Adipocyte (in vitro differentiated cells): ENCODE results near the gene MRPL28.

Source experiments
- DNase-seq: peaks from one replicate; pipeline ENCODE4 v3.0.0-alpha.2; 2015; ENCODE audit warnings: low read depth
- H3K27me3 ChIP-seq: replicated peaks from 2 replicates; pipeline ENCODE4 v1.7.0; 2013; ENCODE audit warnings: mild to moderate bottlenecking, low read length, moderate library complexity; ENCODE audit not compliant: control insufficient read depth, insufficient read depth
- H3K36me3 ChIP-seq: 2 replicates; pipeline ENCODE4 v1.7.0; 2013; ENCODE audit warnings: low read length, mild to moderate bottlenecking, moderate library complexity; ENCODE audit not compliant: control insufficient read depth, insufficient read depth, severe bottlenecking
- H3K4me1 ChIP-seq: 2 replicates; pipeline ENCODE4 v1.7.0; 2013; ENCODE audit warnings: mild to moderate bottlenecking, low read length, moderate library complexity; ENCODE audit not compliant: control insufficient read depth, insufficient read depth
- H3K4me3 ChIP-seq: 2 replicates; pipeline ENCODE4 v1.7.0; 2013; ENCODE audit warnings: mild to moderate bottlenecking, low read length, moderate library complexity
- H3K9ac ChIP-seq: 2 replicates; pipeline ENCODE4 v1.7.0; 2013; ENCODE audit warnings: mild to moderate bottlenecking, low read length, moderate library complexity
- H3K9me3 ChIP-seq: 2 replicates; pipeline ENCODE4 v1.7.0; 2013; ENCODE audit warnings: mild to moderate bottlenecking, low read length, moderate library complexity; ENCODE audit not compliant: control insufficient read depth

MRPL28 gene

GRCh38 chr16:330741-331140 is 39.6 kb downstream of the MRPL28 start:
- Histone ChIP-seq H3K36me3 (no peaks in the 10 kb centered on the region), H3K4me1 (peaks cover 27% of the 10 kb centered on the region), H3K4me3 (no peak overlapping the region), H3K9me3 (no peaks in the 10 kb centered on the region), H3K9ac (peak overlapping the region; percentile 53), H3K27me3 (no peaks in the 10 kb centered on the region)
- DNase-seq: no peak

GRCh38 chr16:325375-326145 is 44.8 kb downstream of the MRPL28 start:
- Histone ChIP-seq H3K4me3 (no peak overlapping the region), H3K9me3 (no peaks in the 10 kb centered on the region), H3K9ac (no peak overlapping the region), H3K4me1 (peaks cover 13% of the 10 kb centered on the region), H3K36me3 (no peaks in the 10 kb centered on the region), H3K27me3 (no peaks in the 10 kb centered on the region)
- DNase-seq: no peak

GRCh38 chr16:324451-325334 is 45.6 kb downstream of the MRPL28 start:
- peaks cover 6% of the 10 kb centered on the region for H3K4me1 ChIP-seq
- H3K9ac ChIP-seq: no peak overlapping the region
- no peak for DNase-seq
- H3K4me3 ChIP-seq: no peak overlapping the region
- no peaks in the 10 kb centered on the region for H3K27me3 ChIP-seq
- no peaks in the 10 kb centered on the region for H3K36me3 ChIP-seq
- H3K9me3 ChIP-seq: no peaks in the 10 kb centered on the region

GRCh38 chr16:324201-324450 is 46.2 kb downstream of the MRPL28 start:
- H3K4me1 ChIP-seq: peaks cover 6% of the 10 kb centered on the region
- no peaks in the 10 kb centered on the region for H3K27me3 ChIP-seq
- no peak overlapping the region for H3K4me3 ChIP-seq

GRCh38 chr16:322476-323143 is 47.7 kb downstream of the MRPL28 start:
- no peaks in the 10 kb centered on the region for H3K9me3 ChIP-seq
- no peak overlapping the region for H3K4me3 ChIP-seq
- H3K27me3 ChIP-seq: no peaks in the 10 kb centered on the region
- DNase-seq: no peak
- no peak overlapping the region for H3K9ac ChIP-seq
- peaks cover 11% of the 10 kb centered on the region for H3K36me3 ChIP-seq
- peaks cover under 1% of the 10 kb centered on the region for H3K4me1 ChIP-seq

More at GRCh38 chr16:324201-324450, 46.2 kb downstream of the MRPL28 start:
- Histone ChIP-seq H3K9ac (no peak overlapping the region), H3K36me3 (no peaks in the 10 kb centered on the region), H3K9me3 (no peaks in the 10 kb centered on the region)
- DNase-seq: no peak

GRCh38 chr16:321532-321931 is 48.8 kb downstream of the MRPL28 start:
- peaks cover 12% of the 10 kb centered on the region for H3K36me3 ChIP-seq
- H3K9ac ChIP-seq: no peak overlapping the region
- H3K9me3 ChIP-seq: no peaks in the 10 kb centered on the region
- H3K4me1 ChIP-seq: no peaks in the 10 kb centered on the region
- no peaks in the 10 kb centered on the region for H3K27me3 ChIP-seq
- H3K4me3 ChIP-seq: no peak overlapping the region
- DNase-seq: no peak

- Histone ChIP-seq H3K9me3 (no peaks in the 10 kb centered on the region), H3K27me3 (no peaks in the 10 kb centered on the region), H3K4me3 (no peak overlapping the region), H3K36me3 (peaks cover 12% of the 10 kb centered on the region), H3K9ac (no peak overlapping the region), H3K4me1 (no peaks in the 10 kb centered on the region)
- DNase-seq: no peak
These were observed 50.1 kb downstream of the MRPL28 start for GRCh38 chr16:320206-320605.

GRCh38 chr16:318628-319027 is 51.7 kb downstream of the MRPL28 start:
- H3K9ac ChIP-seq: no peak overlapping the region
- H3K9me3 ChIP-seq: no peaks in the 10 kb centered on the region
- H3K27me3 ChIP-seq: no peaks in the 10 kb centered on the region
- no peak for DNase-seq
- H3K4me1 ChIP-seq: no peaks in the 10 kb centered on the region
- H3K4me3 ChIP-seq: no peak overlapping the region
- H3K36me3 ChIP-seq: peaks cover 12% of the 10 kb centered on the region

GRCh38 chr16:317583-317982 is 52.8 kb downstream of the MRPL28 start:
- Histone ChIP-seq H3K27me3 (no peaks in the 10 kb centered on the region), H3K9ac (no peak overlapping the region), H3K36me3 (peaks cover 21% of the 10 kb centered on the region), H3K4me1 (no peaks in the 10 kb centered on the region), H3K4me3 (no peak overlapping the region), H3K9me3 (no peaks in the 10 kb centered on the region)
- DNase-seq: no peak
